Activated CD4-positive, alpha-beta T cell treated with anti-CD3 and anti-CD28 coated beads, Interleukin-2, amount 10 ng/mL, durations not matched to agents 7 days and 5 days (primary cell): ENCODE measurements around the gene SRRM4. TPM values are rescaled to one million over a fixed set of nuclear protein-coding genes. Genes with fewer than 3 reads are reported as not detected.

Source experiments
- CTCF ChIA-PET: fragments of 350-600 bp; sonication (Branson Sonifier 250); formaldehyde crosslinking; loops from one replicate; lab custom pipeline; 2021; ENCODE audit warnings: antibody characterized with exemption; lab: Charles Lee
- POLR2A ChIA-PET: fragments of 350-600 bp; sonication (Branson Sonifier 250); formaldehyde crosslinking; loops from one replicate; lab custom pipeline; 2021; ENCODE audit warnings: antibody characterized with exemption; lab: Charles Lee
- DNase-seq: peaks from one replicate; pipeline ENCODE4 v3.0.0-alpha.2; 2020
- H3K27ac Mint-ChIP-seq: one replicate; pipeline ENCODE4 v1.8.0; 2021; ENCODE audit warnings: mild to moderate bottlenecking, moderate library complexity, mixed read lengths
- H3K27me3 Mint-ChIP-seq: one replicate; pipeline ENCODE4 v1.8.0; 2021; ENCODE audit warnings: mixed read lengths
- H3K36me3 Mint-ChIP-seq: one replicate; pipeline ENCODE4 v1.8.0; 2021; ENCODE audit warnings: low read depth, mixed read lengths
- H3K4me1 Mint-ChIP-seq: one replicate; pipeline ENCODE4 v1.8.0; 2021; ENCODE audit warnings: mixed read lengths
- H3K4me3 Mint-ChIP-seq: one replicate; pipeline ENCODE4 v1.8.0; 2021; ENCODE audit warnings: mild to moderate bottlenecking, moderate library complexity, mixed read lengths
- H3K9me3 Mint-ChIP-seq: one replicate; pipeline ENCODE4 v1.8.0; 2021; ENCODE audit warnings: mixed read lengths
- total RNA-seq, 2 experiments: library from RNA; stranded (reverse); gene quantifications; one replicate each; pipeline ENCODE4 v1.2.3, GENCODE V29; 2021

Gene SRRM4
- total RNA-seq, 2 experiments from 2014 or later, result not detected

DNA sequence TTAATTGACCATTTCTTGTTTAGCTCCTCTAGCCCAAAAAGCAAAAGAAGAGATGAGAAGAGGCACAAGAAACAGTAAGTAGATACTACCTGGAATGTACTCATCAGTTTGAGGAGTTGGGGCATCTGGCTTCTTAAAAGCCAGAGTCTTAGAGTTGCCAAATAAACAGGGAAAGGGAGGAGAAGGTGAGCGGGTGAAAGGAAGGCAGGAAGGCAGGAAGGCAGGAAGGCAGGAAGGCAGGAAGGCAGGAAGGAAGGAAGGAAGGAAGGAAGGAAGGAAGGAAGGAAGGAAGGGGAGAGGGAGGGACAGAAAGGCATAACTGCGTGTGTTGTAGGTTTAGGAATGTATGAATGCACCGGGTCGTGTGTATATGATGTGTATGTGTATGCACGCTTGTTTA, 140.7 kb downstream of the SRRM4 start:
- POLR2A ChIA-PET, result no interaction called here
- Mint-ChIP-seq H3K9me3 (no peaks in the 10 kb centered on the region), H3K27ac (no peak overlapping the region), H3K4me3 (no peak overlapping the region), H3K27me3 (no peaks in the 10 kb centered on the region), H3K4me1 (no peaks in the 10 kb centered on the region), H3K36me3 (no peaks in the 10 kb centered on the region)
- no peak for DNase-seq
- CTCF ChIA-PET, result no interaction called here

DNA sequence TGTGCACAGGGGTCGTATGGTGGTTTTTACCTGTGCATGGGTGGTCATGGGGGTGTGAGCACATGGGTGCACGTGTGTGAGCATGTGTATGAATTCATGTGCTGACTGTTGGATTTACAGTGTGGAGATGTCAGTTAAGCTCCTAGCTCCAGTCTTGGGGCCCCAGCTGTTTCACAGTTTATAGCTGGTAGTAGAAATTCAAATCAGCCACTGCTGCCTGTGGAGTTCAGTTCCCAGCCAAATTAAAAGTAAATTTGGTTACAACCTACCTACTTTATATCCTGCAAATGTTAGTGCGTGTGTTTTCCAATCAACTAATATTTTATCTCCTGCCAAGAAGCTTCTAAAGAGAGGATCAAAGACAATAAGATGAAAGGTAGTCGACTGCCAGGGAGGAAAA, 141.4 kb downstream of the SRRM4 start:
- H3K27me3 Mint-ChIP-seq, result no peaks in the 10 kb centered on the region
- no peaks in the 10 kb centered on the region for H3K36me3 Mint-ChIP-seq
- DNase-seq, result no peak
- no peak overlapping the region for H3K4me3 Mint-ChIP-seq
- ChIA-PET CTCF (no interaction called here), POLR2A (no interaction called here)
- no peaks in the 10 kb centered on the region for H3K4me1 Mint-ChIP-seq
- no peaks in the 10 kb centered on the region for H3K9me3 Mint-ChIP-seq
- H3K27ac Mint-ChIP-seq, result no peak overlapping the region

DNA sequence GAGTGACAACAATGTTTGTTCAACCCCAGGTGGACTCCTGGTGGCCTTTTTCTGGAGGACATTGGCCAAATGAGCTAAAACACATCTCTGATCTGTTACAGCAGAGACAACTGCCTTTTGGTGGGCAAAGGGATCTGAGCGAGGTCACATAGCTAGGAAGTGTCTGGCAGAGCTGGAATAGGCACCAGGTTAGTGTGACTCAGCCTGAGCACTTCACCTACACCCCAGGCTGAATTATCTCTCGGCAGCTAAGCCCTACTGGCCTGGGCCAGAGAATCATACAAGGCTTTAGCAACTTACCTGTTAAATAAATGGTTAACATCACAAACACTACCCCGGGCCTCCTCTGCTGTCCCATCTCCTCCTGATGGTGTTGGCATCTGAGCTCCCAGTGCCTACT, 147.2 kb downstream of the SRRM4 start:
- Mint-ChIP-seq H3K27me3 (no peaks in the 10 kb centered on the region), H3K9me3 (peaks cover 7% of the 10 kb centered on the region), H3K4me3 (no peak overlapping the region), H3K4me1 (no peaks in the 10 kb centered on the region), H3K36me3 (no peaks in the 10 kb centered on the region), H3K27ac (no peak overlapping the region)
- ChIA-PET CTCF (interaction anchor here (0.9 kb wide), 1 partner anchor 13 kb away, joined by 3 read pairs; no protein-coding TSS in a partner anchor), POLR2A (no interaction called here)
- no peak for DNase-seq

DNA sequence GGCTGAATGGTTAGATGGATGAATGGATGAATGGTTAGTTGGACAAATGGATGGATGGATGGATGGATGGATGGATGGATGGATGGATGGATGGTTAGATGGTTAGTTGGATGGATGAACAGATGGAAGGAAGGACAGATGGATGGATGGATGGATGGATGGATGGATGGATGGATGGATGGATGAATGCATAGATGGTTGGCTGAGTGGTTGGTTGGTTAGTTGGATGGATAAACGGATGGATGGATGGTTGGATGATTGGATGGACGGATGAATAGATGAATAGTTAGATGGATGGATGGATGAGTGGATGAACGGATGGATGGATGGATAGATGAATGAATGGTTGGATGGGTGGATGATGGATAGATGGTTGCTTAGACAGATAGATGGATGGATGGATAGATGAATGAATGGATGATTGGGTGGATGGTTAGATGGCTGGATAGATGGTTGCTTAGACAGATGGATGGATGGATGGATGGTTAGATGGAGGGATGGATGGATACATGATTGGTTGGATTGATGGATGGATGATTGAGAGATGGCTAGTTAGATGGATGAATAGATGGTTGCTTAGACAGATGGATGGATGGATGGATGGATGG, 148.6 kb downstream of the SRRM4 start:
- H3K27ac Mint-ChIP-seq, result no peak overlapping the region

DNA sequence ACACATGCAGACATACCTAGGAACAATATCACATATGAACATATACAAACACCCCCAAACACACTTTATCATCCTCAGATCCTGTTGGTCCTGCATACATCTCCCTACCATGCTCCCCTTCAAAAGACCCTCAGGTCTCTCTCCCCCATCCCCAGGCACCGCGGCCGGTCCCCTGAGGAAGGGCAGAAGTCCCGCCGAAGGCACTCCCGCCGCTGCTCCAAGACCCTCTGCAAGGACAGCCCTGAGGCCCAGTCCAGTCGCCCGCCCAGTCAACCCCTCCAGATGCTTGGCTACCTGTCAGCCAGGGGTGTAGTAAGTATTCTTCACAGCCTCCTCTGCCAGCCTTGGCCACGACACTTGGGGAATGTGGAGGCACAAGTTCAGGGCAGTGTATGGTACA, 149.2 kb downstream of the SRRM4 start:
- POLR2A ChIA-PET, result no interaction called here
- Mint-ChIP-seq H3K36me3 (no peaks in the 10 kb centered on the region), H3K4me3 (no peak overlapping the region), H3K9me3 (peaks cover 10% of the 10 kb centered on the region), H3K4me1 (no peaks in the 10 kb centered on the region), H3K27ac (no peak overlapping the region), H3K27me3 (no peaks in the 10 kb centered on the region)
- CTCF ChIA-PET, result no interaction called here
- no peak for DNase-seq

More for the DNA sequence above, 148.6 kb downstream of the SRRM4 start:
- Mint-ChIP-seq H3K36me3 (no peaks in the 10 kb centered on the region), H3K27me3 (no peaks in the 10 kb centered on the region), H3K4me3 (no peak overlapping the region), H3K9me3 (peaks cover 10% of the 10 kb centered on the region), H3K4me1 (no peaks in the 10 kb centered on the region)
- ChIA-PET POLR2A (no interaction called here), CTCF (no interaction called here)
- DNase-seq, result no peak

DNA sequence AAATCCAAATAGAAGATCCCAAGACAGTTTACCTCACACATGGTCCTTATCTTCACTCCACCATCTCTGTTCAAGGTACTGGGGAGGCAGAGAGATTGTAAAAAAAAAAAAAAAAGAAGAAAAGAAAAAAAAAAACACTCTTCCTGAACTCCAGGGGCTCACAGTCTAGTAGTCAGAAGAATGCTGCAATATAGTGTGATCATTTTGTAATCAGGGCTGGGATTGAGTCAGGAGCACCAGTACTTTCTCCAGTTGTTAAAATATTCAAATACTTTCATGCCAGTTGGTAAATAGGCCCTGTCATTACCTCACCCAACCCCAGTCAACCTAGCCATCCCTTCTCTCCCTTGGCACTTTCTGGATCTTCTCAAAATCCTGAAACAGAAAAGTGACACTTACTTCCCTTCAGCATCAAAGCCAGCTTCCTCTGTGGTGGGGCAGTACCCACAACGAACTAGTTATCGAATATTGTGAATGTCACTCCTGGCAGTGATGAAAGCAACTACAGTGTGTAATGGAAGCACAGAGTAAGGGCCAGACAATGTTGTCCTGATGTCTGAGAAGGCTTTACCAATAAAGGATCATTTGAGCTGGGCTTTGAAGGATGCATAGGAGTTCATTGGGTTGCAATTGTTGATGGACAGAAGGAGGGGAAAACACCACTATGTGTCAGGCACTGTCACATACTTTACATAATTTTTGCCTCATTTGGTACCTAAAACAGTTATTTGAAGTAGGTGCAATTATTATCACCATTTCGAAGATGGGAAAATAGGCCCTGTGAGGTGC, 153.1 kb downstream of the SRRM4 start:
- no peak for DNase-seq
- no peaks in the 10 kb centered on the region for H3K27me3 Mint-ChIP-seq
- no peaks in the 10 kb centered on the region for H3K36me3 Mint-ChIP-seq
- CTCF ChIA-PET, result no interaction called here
- H3K27ac Mint-ChIP-seq, result no peak overlapping the region
- H3K4me1 Mint-ChIP-seq, result no peaks in the 10 kb centered on the region
- POLR2A ChIA-PET, result no interaction called here
- peaks cover 10% of the 10 kb centered on the region for H3K9me3 Mint-ChIP-seq
- H3K4me3 Mint-ChIP-seq, result no peak overlapping the region

DNA sequence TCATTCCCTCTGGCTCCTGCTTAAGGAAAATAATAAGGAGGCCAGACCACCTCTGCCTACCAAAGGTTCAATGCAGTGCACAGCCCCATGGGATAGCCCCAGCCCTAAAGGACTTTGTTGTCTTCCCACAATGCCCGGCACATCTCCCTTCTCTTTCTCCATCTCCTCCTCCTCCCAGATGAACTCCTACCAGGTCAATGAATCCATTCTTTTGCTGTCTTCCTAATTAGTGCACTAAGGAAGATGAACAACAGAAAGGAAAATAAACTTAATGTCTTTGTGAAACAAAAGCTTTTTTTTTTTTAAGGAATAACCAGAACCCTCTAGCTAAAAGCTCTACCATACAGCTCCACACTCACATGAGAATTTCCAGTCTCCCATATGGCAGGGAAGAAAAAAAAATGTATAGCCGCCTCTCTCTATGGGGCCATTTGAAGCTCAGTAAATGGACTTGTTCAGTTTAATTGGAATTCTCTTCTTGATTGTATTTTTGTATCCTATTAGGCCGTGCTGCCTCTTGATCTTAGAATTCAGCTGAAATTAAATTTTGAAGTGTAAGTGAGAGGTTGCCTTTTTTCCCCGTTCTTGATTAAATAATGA, 155.6 kb downstream of the SRRM4 start:
- Mint-ChIP-seq H3K27ac (no peak overlapping the region), H3K9me3 (peaks cover 5% of the 10 kb centered on the region), H3K36me3 (no peaks in the 10 kb centered on the region), H3K4me1 (no peaks in the 10 kb centered on the region), H3K27me3 (no peaks in the 10 kb centered on the region), H3K4me3 (no peak overlapping the region)
- CTCF ChIA-PET, result interaction anchor here (0.6 kb wide), 1 partner anchor 281 kb away, joined by 4 read pairs; no protein-coding TSS in a partner anchor
- no peak for DNase-seq
- POLR2A ChIA-PET, result interaction anchor here (0.7 kb wide), 1 partner anchor 786 kb away, joined by 4 read pairs; no protein-coding TSS in a partner anchor

DNA sequence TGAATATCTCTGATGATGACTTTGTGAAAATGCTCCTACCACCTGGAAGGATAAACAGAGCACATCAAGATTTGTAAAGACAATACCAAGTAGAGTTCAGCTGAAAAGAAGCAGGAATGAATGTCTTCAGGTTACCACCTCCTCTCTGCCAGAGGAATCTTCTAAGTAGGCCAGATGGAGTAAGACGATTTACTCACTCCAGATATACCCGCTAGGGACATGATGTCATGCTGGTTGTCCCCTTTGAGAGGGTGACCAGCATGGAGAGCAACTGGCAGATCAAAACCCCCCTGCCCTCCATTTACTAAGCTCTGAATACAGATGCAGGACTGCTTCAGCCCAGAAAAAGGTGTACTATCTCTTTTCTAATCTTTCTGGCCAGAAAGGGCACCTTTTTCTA, 158.1 kb downstream of the SRRM4 start:
- H3K36me3 Mint-ChIP-seq, result no peaks in the 10 kb centered on the region
- no peaks in the 10 kb centered on the region for H3K27me3 Mint-ChIP-seq
- H3K4me1 Mint-ChIP-seq, result no peaks in the 10 kb centered on the region
- H3K9me3 Mint-ChIP-seq, result peaks cover 3% of the 10 kb centered on the region
- DNase-seq, result no peak
- CTCF ChIA-PET, result no interaction called here
- H3K4me3 Mint-ChIP-seq, result no peak overlapping the region
- POLR2A ChIA-PET, result no interaction called here
- H3K27ac Mint-ChIP-seq, result no peak overlapping the region

DNA sequence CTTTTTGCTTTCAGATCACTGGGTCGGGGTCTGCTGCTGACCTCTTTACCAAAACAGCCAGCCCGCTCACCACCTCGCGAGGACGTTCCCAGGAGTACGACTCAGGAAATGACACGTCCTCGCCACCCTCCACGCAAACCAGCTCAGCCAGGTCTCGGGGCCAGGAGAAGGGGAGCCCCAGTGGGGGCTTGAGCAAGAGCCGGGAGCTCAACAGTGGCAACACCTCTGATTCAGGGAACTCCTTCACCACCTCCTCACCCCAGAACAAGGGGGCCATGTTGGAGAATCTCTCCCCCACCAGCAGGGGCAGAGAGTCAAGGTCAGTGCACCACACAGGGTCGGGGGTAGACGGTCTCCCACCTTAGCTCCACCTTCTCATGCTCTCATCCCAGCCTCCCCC, 164.0 kb downstream of the SRRM4 start:
- no peaks in the 10 kb centered on the region for H3K4me1 Mint-ChIP-seq
- no peak overlapping the region for H3K4me3 Mint-ChIP-seq

DNA sequence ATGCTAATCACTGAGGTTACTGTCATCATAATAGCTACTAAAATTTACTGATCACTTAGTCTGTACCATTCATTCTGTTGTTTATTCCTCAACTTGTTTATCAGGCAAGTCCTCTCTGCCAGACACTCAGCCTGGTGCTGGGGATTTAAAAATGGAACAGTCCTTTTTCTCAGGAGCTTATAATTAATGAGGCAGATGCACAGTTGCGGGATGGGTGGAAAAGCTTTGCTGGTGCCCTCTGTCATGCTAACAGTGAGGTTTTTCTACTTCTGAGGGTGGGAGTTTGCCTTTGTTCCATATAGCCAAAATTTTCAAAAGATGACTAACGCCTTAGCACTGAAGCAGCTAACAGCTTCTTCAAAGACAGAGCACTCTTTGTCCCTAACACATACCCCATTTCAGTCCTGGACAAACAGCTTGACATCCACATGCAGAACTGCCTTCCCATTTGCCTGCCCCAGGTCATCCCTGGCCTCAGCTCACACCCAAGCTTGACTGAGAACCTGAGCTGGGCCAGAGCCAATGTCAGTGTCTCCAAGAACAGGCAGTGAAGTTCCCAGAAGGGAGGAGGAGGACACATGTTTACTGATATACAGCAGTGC, 166.6 kb downstream of the SRRM4 start:
- ChIA-PET POLR2A (no interaction called here), CTCF (interaction anchor here (0.6 kb wide), 1 partner anchor 63 kb away, joined by 3 read pairs; no protein-coding TSS in a partner anchor)
- no peaks in the 10 kb centered on the region for H3K9me3 Mint-ChIP-seq
- no peaks in the 10 kb centered on the region for H3K36me3 Mint-ChIP-seq
- no peak overlapping the region for H3K4me3 Mint-ChIP-seq
- no peak for DNase-seq
- no peaks in the 10 kb centered on the region for H3K27me3 Mint-ChIP-seq
- H3K4me1 Mint-ChIP-seq, result no peaks in the 10 kb centered on the region
- no peak overlapping the region for H3K27ac Mint-ChIP-seq

More for the DNA sequence above, 164.0 kb downstream of the SRRM4 start:
- Mint-ChIP-seq H3K9me3 (no peaks in the 10 kb centered on the region), H3K36me3 (no peaks in the 10 kb centered on the region), H3K27me3 (no peaks in the 10 kb centered on the region), H3K27ac (no peak overlapping the region)
- ChIA-PET CTCF (interaction anchor here (1.5 kb wide), 1 partner anchor 11 kb away, joined by 3 read pairs; no protein-coding TSS in a partner anchor), POLR2A (no interaction called here)
- no peak for DNase-seq

DNA sequence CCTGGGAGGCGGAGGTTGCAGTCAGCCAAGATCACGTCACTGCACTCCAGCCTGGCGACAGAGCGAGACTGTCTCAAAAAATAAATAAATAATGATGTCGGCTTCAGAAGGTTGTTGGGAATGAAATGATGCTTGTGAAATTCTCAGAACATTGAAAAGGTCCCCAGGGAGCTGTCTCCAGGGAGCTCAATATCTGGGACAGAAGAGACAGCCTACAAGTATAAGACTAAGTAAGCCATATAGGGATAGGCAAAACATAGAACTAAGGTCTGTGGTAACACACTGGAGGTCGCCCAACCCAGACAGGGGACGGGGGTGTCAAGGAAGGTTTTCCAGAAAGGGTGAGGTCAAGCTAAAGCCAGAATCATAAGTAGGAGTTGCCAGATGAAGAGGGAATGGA, 167.9 kb downstream of the SRRM4 start:
- POLR2A ChIA-PET, result no interaction called here

DNA sequence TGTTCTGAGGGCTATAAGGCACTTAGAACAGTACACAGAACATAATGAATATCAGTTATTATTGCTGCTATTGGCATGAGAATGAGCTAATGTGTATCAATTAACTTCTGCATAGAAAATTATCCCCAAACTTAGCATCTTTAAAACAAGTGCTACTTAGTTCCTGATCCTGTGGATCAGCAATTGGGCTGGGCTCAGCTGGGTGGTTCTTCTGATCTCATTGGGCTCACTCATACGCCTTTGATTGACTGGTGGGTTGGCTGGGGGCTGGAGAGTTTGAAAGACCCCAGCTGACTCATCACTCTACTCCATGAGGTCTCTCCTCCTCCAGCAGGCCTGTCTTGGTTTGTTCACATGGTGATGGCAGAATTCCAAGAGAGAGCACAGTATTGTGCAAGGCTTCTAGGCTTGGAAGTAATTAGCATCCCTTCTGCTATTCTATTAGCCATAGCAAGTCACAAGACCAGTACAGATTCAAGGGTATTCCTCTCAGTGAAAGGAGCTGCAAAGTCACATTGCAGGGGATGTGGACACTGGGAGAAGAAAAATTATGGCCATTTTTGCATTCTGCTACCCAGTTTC, 170.2 kb downstream of the SRRM4 start:
- DNase-seq, result no peak
- H3K27me3 Mint-ChIP-seq, result peaks cover 5% of the 10 kb centered on the region
- POLR2A ChIA-PET, result no interaction called here
- no peak overlapping the region for H3K4me3 Mint-ChIP-seq
- no peaks in the 10 kb centered on the region for H3K4me1 Mint-ChIP-seq
- CTCF ChIA-PET, result interaction anchor here (0.6 kb wide), 1 partner anchor 24 kb away, joined by 4 read pairs; no protein-coding TSS in a partner anchor
- H3K36me3 Mint-ChIP-seq, result no peaks in the 10 kb centered on the region
- no peak overlapping the region for H3K27ac Mint-ChIP-seq
- peaks cover 9% of the 10 kb centered on the region for H3K9me3 Mint-ChIP-seq

More for the DNA sequence above, 167.9 kb downstream of the SRRM4 start:
- Mint-ChIP-seq H3K27me3 (peaks cover 5% of the 10 kb centered on the region), H3K9me3 (peaks cover 6% of the 10 kb centered on the region), H3K36me3 (no peaks in the 10 kb centered on the region), H3K4me1 (no peaks in the 10 kb centered on the region), H3K27ac (no peak overlapping the region), H3K4me3 (no peak overlapping the region)
- no peak for DNase-seq
- CTCF ChIA-PET, result no interaction called here
